Subcutaneous abdominal adipose tissue (tissue), 5 donors: ENCODE measurements around the gene RNF222.
A peak's percentile ranks its signal among the peaks of the same experiment; 100 is the strongest.

ENCODE experiments used
- H3K27ac ChIP-seq: one replicate; pipeline ENCODE4 v1.7.0; 2013; ENCODE audit warnings: low read depth, mild to moderate bottlenecking, inconsistent platforms, low read length, moderate library complexity
- H3K27me3 ChIP-seq, 5 donors: one replicate each; pipeline ENCODE4 v1.7.0; 2013; ENCODE audit warnings: low read length in 5 of 5, inconsistent platforms in 1 of 5; ENCODE audit not compliant: control insufficient read depth in 5 of 5, insufficient read depth in 4 of 5
- H3K36me3 ChIP-seq, 5 donors: one replicate each; pipeline ENCODE4 v1.7.0; 2013; ENCODE audit warnings: low read length in 5 of 5; ENCODE audit not compliant: control insufficient read depth in 5 of 5, insufficient read depth in 5 of 5
- H3K4me1 ChIP-seq, 5 donors: one replicate each; pipeline ENCODE4 v1.7.0; 2013; ENCODE audit warnings: low read length in 5 of 5, mild to moderate bottlenecking in 3 of 5, moderate library complexity in 1 of 5; ENCODE audit not compliant: control insufficient read depth in 5 of 5, insufficient read depth in 5 of 5
- H3K4me3 ChIP-seq, 5 donors: one replicate each; pipeline ENCODE4 v1.7.0; 2013; ENCODE audit warnings: low read length in 5 of 5, low read depth in 1 of 5
- H3K9ac ChIP-seq, 5 donors: one replicate each; pipeline ENCODE4 v1.7.0; 2013; ENCODE audit warnings: low read length in 5 of 5, mild to moderate bottlenecking in 4 of 5, moderate library complexity in 3 of 5
- H3K9me3 ChIP-seq, 5 donors: one replicate each; pipeline ENCODE4 v1.7.0; 2013; ENCODE audit warnings: low read length in 5 of 5; ENCODE audit not compliant: control insufficient read depth in 5 of 5
- donor health status: healthy.
- donor health status: healthy.
- donor health status: healthy.
- donor health status: healthy.
- donor health status: healthy.

RNF222 gene

DNA sequence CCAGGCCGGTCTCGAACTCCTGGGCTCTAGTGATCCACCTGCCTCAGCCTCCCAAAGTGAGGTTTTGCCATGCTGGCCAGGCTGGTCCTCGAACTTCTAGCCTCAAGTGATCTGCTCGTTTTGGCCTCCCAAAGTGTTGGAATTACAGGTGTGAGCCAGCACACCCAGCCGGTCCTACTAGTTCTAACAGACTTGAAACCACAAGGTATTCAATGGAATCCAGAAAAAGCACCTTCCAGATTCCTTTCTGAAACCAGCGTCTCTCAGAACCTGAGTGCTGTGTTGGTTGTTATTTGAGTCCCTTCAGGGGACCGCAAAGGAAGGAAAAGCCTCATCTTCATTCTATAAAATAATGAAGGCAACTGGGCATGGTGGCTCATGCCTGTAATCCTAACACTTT lies 25.2 kb downstream of the RNF222 start:
- H3K4me1 ChIP-seq = peaks cover 3 to 33% (median 19%) of the 10 kb centered on the region in 5 donors
- no peak overlapping the region for H3K4me3 ChIP-seq
- peaks cover 9 to 25% (median 22%) of the 10 kb centered on the region in 5 donors for H3K36me3 ChIP-seq
- H3K27ac ChIP-seq = peak overlapping the region; percentile 41
- no peak overlapping the region for H3K9ac ChIP-seq
- H3K27me3 ChIP-seq = no peaks in the 10 kb centered on the region
- H3K9me3 ChIP-seq = no peaks in the 10 kb centered on the region

DNA sequence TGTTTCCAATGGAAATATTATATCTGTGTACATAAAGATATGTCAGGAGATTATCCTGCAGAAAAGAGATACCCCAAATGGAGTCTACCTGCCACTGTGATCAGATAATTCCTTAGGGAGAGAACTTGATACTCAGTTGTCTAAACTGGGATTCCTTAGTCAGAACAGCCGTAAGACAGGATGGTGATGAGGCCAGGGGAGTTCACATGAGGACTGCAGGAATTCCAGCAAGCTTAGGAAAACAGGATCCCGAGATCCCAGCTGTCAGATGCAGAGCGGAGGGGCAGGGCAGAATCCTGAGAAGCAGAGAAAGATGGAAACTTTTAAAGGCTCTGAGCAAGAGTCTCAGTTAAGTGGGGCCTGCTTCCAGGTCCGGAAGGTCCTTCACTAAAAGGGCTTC lies 25.8 kb downstream of the RNF222 start:
- no peaks in the 10 kb centered on the region for H3K27me3 ChIP-seq
- H3K9ac ChIP-seq = no peak overlapping the region
- H3K4me3 ChIP-seq = no peak overlapping the region
- H3K36me3 ChIP-seq = peaks cover 9 to 20% (median 19%) of the 10 kb centered on the region in 5 donors
- no peaks in the 10 kb centered on the region for H3K9me3 ChIP-seq
- peak overlapping the region; percentile 41 for H3K27ac ChIP-seq
- H3K4me1 ChIP-seq = peaks cover 3 to 33% (median 15%) of the 10 kb centered on the region in 5 donors

DNA sequence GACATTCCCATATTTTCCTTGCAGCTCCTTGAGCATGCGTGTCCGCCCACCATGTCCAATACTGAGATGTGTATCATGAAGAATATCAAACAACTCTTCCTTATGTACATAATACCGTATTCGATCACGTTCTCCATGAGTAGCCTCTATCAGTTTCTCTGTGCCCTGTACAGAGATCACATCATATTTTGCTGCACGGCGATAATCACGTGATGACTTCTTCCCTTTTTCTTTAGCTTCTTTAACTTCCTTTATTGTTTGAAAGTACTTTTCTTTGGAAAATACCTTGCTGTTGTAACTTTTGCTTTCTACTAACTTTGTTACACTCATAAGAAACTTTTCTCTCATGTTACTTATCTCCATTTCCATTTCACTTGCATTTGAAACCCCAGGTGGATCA lies 27.7 kb downstream of the RNF222 start:
- H3K4me1 ChIP-seq = peaks cover 0 to 29% (median 3%) of the 10 kb centered on the region in 5 donors
- H3K9ac ChIP-seq = no peak overlapping the region
- peaks cover 9 to 21% (median 19%) of the 10 kb centered on the region in 5 donors for H3K36me3 ChIP-seq
- no peak overlapping the region for H3K4me3 ChIP-seq
- no peaks in the 10 kb centered on the region for H3K9me3 ChIP-seq
- H3K27me3 ChIP-seq = no peaks in the 10 kb centered on the region
- peak overlapping the region; percentile 6 for H3K27ac ChIP-seq

DNA sequence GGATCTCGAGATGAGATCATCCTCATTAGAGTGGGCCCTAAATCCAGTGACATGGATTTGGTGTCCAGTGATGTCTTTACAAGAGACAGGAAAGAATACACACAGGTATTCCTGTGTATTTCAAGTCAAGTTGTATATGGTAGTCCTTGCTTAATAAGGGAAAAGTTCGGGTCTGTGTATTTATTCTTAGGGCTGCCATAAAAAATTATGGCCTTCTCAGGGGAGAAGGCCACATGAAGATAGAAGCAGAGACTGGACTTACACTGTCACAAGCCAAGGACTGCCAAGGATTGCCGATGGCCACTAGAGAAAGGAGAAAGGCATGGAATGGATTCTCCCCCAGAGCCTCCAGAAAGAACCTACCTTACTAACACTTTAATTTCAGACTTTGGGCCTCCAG lies 29.4 kb downstream of the RNF222 start:
- H3K27ac ChIP-seq = peak overlapping the region; percentile 30
- H3K9me3 ChIP-seq = no peaks in the 10 kb centered on the region
- H3K9ac ChIP-seq = no peak overlapping the region
- H3K4me1 ChIP-seq = peaks cover 0 to 35% (median 4%) of the 10 kb centered on the region in 5 donors
- peaks cover 9 to 23% (median 19%) of the 10 kb centered on the region in 5 donors for H3K36me3 ChIP-seq
- no peaks in the 10 kb centered on the region for H3K27me3 ChIP-seq
- no peak overlapping the region for H3K4me3 ChIP-seq

DNA sequence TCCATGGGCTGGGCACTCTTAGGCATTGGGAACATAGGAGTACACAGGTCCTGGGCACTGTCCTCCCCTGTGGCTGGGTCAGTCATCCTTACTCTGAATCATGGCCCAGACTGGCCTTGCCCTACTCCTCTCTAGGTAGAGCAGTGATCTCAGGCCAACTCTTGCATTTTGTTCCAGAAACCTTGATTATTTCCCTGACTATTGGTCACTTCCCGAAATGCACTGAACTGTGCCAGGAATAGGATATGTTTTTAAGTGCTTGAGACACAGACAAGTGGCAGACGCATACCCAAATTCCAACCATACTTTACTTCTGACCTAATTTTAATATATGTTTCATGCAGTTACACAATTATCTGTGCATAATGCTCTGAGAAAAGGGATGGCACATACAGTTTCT lies 31.4 kb downstream of the RNF222 start:
- H3K9ac ChIP-seq = peak overlapping the region in 3 of 5 donors; percentile 35 to 43 (median 41)
- H3K9me3 ChIP-seq = no peaks in the 10 kb centered on the region
- H3K4me1 ChIP-seq = peaks cover 0 to 37% (median 4%) of the 10 kb centered on the region in 5 donors
- H3K4me3 ChIP-seq = no peak overlapping the region
- H3K27me3 ChIP-seq = no peaks in the 10 kb centered on the region
- peaks cover 9 to 20% (median 18%) of the 10 kb centered on the region in 5 donors for H3K36me3 ChIP-seq
- peak overlapping the region; percentile 74 for H3K27ac ChIP-seq

DNA sequence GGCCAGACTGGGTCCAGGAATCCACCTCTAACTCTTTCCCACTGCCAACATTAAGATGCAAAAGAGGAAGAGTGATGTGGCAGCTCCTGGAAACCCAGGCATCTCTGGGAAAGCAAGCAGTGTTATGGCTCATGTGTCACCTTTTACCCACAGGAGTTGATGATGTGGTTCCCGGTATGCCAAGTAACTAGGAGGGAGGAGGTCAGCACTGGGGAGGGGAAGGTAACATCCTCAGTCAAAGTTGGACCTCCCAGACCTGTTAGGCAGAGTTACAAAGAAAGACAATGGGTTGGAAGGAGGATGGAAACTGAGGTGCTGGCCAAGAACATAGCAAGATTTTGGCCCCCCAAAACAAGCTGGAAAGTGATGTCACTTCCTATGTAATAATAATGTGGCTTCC lies 32.5 kb downstream of the RNF222 start:
- H3K36me3 ChIP-seq = peaks cover 7 to 19% (median 18%) of the 10 kb centered on the region in 5 donors
- no peak overlapping the region for H3K4me3 ChIP-seq
- H3K9ac ChIP-seq = peak overlapping the region in 2 of 5 donors; percentile 22 to 48
- H3K4me1 ChIP-seq = peaks cover 0 to 43% (median 4%) of the 10 kb centered on the region in 5 donors
- H3K27me3 ChIP-seq = no peaks in the 10 kb centered on the region
- no peaks in the 10 kb centered on the region for H3K9me3 ChIP-seq
- H3K27ac ChIP-seq = peak overlapping the region; percentile 60

DNA sequence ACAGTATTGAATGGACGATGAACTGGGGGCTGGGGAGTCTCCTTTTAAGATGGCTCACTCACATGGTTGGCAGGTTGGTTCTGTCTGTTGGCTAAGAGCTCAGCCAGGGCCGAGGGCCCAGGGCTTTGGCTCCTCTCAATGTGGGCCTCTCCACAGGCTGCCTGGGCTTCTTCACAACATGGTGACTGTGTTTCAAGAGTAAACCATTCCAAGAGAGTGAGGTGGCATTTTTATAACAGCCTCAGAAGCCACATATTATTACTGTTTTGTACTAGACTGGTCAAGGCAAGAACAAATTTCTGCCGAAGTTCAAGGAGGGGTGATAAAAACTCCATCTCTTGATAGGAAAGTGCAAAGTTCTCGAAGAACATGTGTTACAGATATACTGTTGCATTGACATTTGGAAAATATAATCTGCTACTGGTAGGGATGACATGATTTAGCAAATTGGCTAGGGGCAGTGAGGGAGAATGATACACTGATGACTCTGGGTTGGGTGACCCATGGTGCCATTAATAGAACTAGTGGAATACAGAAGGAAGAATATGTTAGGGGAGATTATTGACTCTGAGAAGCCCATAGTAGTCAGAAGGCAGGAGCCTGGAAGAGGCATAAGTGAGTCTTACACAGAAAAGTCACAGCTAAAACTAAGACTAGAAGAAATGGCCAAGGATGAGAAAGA lies 34.8 kb downstream of the RNF222 start:
- Histone ChIP-seq H3K4me1 (peaks cover 0 to 55% (median 10%) of the 10 kb centered on the region in 5 donors), H3K27ac (peak overlapping the region; percentile 81)

DNA sequence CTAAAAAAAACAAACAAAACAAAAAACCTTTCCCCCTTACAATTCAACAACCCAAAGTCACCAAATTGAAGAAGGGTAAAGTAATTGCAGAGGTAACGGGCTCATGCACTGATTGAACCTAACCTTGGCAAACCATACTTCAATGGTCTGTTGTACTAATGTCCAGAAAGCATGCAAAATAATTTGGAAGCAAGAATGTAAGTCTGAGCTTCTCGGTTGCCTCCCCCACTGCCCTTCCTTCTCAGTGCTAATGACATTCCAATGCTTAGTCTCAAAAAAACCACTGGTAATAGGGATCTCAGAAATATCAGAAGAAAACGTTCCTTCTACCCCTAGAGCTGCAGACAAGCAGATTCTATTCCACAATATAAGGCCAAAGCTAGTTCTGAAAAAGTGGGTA lies 36.9 kb downstream of the RNF222 start:
- H3K36me3 ChIP-seq = peaks cover 0 to 3% (median 0%) of the 10 kb centered on the region in 5 donors
- peaks cover 0 to 47% (median 10%) of the 10 kb centered on the region in 5 donors for H3K4me1 ChIP-seq
- peak overlapping the region in 2 of 5 donors; percentile 31 to 47 for H3K9ac ChIP-seq
- no peaks in the 10 kb centered on the region for H3K9me3 ChIP-seq
- no peaks in the 10 kb centered on the region for H3K27me3 ChIP-seq
- peak overlapping the region; percentile 81 for H3K27ac ChIP-seq
- no peak overlapping the region for H3K4me3 ChIP-seq

More for the DNA sequence above, 34.8 kb downstream of the RNF222 start:
- H3K4me3 ChIP-seq = no peak overlapping the region
- peaks cover 0 to 3% (median 0%) of the 10 kb centered on the region in 5 donors for H3K36me3 ChIP-seq
- H3K9ac ChIP-seq = no peak overlapping the region
- H3K9me3 ChIP-seq = no peaks in the 10 kb centered on the region
- no peaks in the 10 kb centered on the region for H3K27me3 ChIP-seq

DNA sequence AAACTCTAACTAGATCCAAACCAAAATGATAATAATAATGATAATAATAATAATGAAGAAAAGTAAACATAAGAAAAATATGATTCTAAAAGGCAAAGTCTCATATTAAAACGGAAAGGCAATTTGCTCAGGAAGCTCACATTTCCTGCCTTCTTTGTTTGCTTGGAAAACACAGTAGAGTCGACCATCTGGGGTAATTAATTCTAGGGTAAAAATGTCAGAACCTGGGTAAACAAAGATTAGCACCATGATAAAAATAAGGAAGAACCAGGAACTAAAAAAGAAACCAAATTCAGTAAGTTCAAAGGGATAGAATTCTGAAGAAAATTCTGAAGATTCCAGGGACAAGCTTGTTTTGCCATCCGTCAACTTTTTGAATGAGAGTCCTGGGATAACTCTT lies 37.4 kb downstream of the RNF222 start:
- H3K4me3 ChIP-seq = no peak overlapping the region
- no peaks in the 10 kb centered on the region for H3K27me3 ChIP-seq
- no peaks in the 10 kb centered on the region for H3K9me3 ChIP-seq
- peak overlapping the region; percentile 81 for H3K27ac ChIP-seq
- peaks cover 0 to 43% (median 10%) of the 10 kb centered on the region in 5 donors for H3K4me1 ChIP-seq
- no peak overlapping the region for H3K9ac ChIP-seq
- peaks cover 0 to 3% (median 0%) of the 10 kb centered on the region in 5 donors for H3K36me3 ChIP-seq

DNA sequence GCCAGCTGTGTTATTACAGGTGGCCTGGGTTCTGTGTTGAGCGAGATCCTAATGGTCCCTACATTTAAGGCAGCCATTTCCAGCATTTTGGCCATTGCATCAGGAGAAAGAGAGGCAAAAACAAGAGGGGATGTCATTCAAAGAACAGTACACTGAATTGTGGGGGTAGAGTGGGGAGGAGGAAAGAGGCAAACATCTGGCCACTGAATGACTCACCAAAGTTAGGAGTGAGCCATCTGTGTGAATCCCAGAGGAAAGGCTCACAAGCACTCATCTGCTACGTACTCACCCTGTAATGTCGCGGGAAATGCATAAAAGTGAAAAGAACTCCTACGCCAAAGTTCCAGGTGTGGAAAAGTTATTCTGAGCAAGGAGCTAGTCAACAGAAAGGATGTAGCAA lies 37.9 kb downstream of the RNF222 start:
- Histone ChIP-seq H3K9ac (peak overlapping the region in 3 of 5 donors; percentile 2 to 71 (median 56)), H3K27ac (peak overlapping the region; percentile 79), H3K9me3 (no peaks in the 10 kb centered on the region), H3K27me3 (no peaks in the 10 kb centered on the region), H3K36me3 (peaks cover 0 to 3% (median 0%) of the 10 kb centered on the region in 5 donors), H3K4me1 (peaks cover 0 to 40% (median 10%) of the 10 kb centered on the region in 5 donors), H3K4me3 (no peak overlapping the region)
